H1 (cell line): ENCODE results near the gene GIGYF2. TPM values are rescaled to one million over a fixed set of nuclear protein-coding genes. Genes with fewer than 3 reads are reported as not detected.

Experiments used
- CTCF ChIA-PET: fragments of 300-600 bp; sonication (Branson Sonifier 250); formaldehyde crosslinking; loops from one replicate; lab custom pipeline; 2021; ENCODE audit not compliant: partially characterized antibody; lab: Charles Lee
- POLR2A ChIA-PET: fragments of 300-600 bp; sonication (Branson Sonifier 250); formaldehyde crosslinking; loops from one replicate; lab custom pipeline; 2021; ENCODE audit warnings: inconsistent platforms; ENCODE audit not compliant: partially characterized antibody; lab: Charles Lee
- DNase-seq, 2 experiments: peaks; one replicate each; pipeline versions ENCODE4 v3.0.0 to v3.0.0-alpha.2; 2010 to 2022; ENCODE audit warnings: low spot score in 2 of 2, low read depth in 1 of 2, mixed read lengths in 1 of 2
- FAIRE-seq: peaks from 2 replicates; lab custom pipeline; 2011; peaks lifted over from hg19 to GRCh38; lab: Jason Lieb, UNC
- H2AFZ ChIP-seq: 2 replicates; pipeline ENCODE4 v1.8.1; 2012; ENCODE audit warnings: low read length, inconsistent platforms
- H2AK5ac ChIP-seq: 2 replicates; pipeline ENCODE4 v1.6.1; 2013; ENCODE audit warnings: low read depth, low read length
- H2BK120ac ChIP-seq: replicated peaks from 2 replicates; pipeline ENCODE3; 2013; ENCODE audit warnings: low read depth, low read length, inconsistent platforms
- H2BK12ac ChIP-seq: 2 replicates; pipeline ENCODE4 v1.6.1; 2013; ENCODE audit warnings: low read depth, low read length
- H2BK15ac ChIP-seq: 2 replicates; pipeline ENCODE4 v1.6.1; 2013; ENCODE audit warnings: low read length
- H2BK20ac ChIP-seq: 2 replicates; pipeline ENCODE4 v1.6.1; 2013; ENCODE audit warnings: low read length
- H2BK5ac ChIP-seq: 2 replicates; pipeline ENCODE4 v1.6.1; 2013; ENCODE audit warnings: low read depth, low read length
- H3K14ac ChIP-seq: 2 replicates; pipeline ENCODE4 v1.6.1; 2013; ENCODE audit warnings: inconsistent platforms; ENCODE audit not compliant: insufficient read length
- H3K18ac ChIP-seq: 2 replicates; pipeline ENCODE4 v1.6.1; 2013; ENCODE audit warnings: low read length; ENCODE audit errors: extremely low read depth
- H3K23ac ChIP-seq: 2 replicates; pipeline ENCODE4 v1.6.1; 2013; ENCODE audit warnings: inconsistent platforms; ENCODE audit not compliant: insufficient read length
- H3K23me2 ChIP-seq: 2 replicates; pipeline ENCODE4 v1.6.1; 2013; ENCODE audit warnings: low read depth, low read length
- H3K27ac ChIP-seq: 2 replicates; pipeline ENCODE4 v1.6.1; 2011; ENCODE audit warnings: low read depth, low read length, inconsistent platforms
- H3K27me3 ChIP-seq, 4 experiments: replicated peaks in 1 of 4; 1 replicate in 1 of 4; 2 replicates in 3 of 4; pipeline versions ENCODE4 v1.6.1 to v1.8.1; 2011 to 2013; ENCODE audit warnings: low read length in 3 of 4, mild to moderate bottlenecking in 3 of 4, inconsistent platforms in 2 of 4, mixed read lengths in 2 of 4, moderate library complexity in 1 of 4; ENCODE audit not compliant: control insufficient read depth in 3 of 4, insufficient read depth in 3 of 4; ENCODE audit errors: extremely low read depth in 1 of 4
- H3K36me3 ChIP-seq, 4 experiments: 2 replicates each; pipeline versions ENCODE4 v1.6.1 to v1.8.1; 2011 to 2013; ENCODE audit warnings: mild to moderate bottlenecking in 4 of 4, low read length in 3 of 4, moderate library complexity in 2 of 4, control low read depth in 1 of 4, inconsistent platforms in 1 of 4; ENCODE audit not compliant: insufficient read depth in 4 of 4, control insufficient read depth in 2 of 4
- H3K4ac ChIP-seq: replicated peaks from 2 replicates; pipeline ENCODE3; 2013; ENCODE audit warnings: low read length, low read depth, mixed read lengths, inconsistent platforms; ENCODE audit not compliant: insufficient read length
- H3K4me1 ChIP-seq, 4 experiments: replicated peaks in 1 of 4; 1 replicate in 1 of 4; 2 replicates in 3 of 4; pipeline versions ENCODE4 v1.6.1 to v1.8.1; 2011 to 2013; ENCODE audit warnings: low read length in 3 of 4, inconsistent platforms in 2 of 4, mixed read lengths in 1 of 4; ENCODE audit not compliant: insufficient read depth in 4 of 4, control insufficient read depth in 3 of 4
- H3K4me2 ChIP-seq, 2 experiments: 2 replicates each; pipeline versions ENCODE4 v1.6.1 to v1.8.1; 2011 to 2013; ENCODE audit warnings: low read depth in 2 of 2, low read length in 2 of 2, control low read depth in 1 of 2, inconsistent platforms in 1 of 2, mild to moderate bottlenecking in 1 of 2; ENCODE audit not compliant: insufficient read depth in 1 of 2
- H3K4me3 ChIP-seq, 4 experiments: fragments of 200-600, 300-600 bp in 1 of 4; sonication (generic), shearing (Covaris generic), sonication (Bioruptor Twin) in 1 of 4; 2 replicates each; pipeline versions ENCODE4 v1.5.1 to v1.8.1; 2011 to 2016; ENCODE audit warnings: low read length in 4 of 4, low read depth in 3 of 4, control low read depth in 2 of 4, inconsistent platforms in 2 of 4, mild to moderate bottlenecking in 2 of 4, mixed read lengths in 1 of 4, moderate library complexity in 1 of 4; ENCODE audit not compliant: insufficient read depth in 2 of 4; ENCODE audit errors: extremely low read depth in 1 of 4
- H3K56ac ChIP-seq: replicated peaks from 2 replicates; pipeline ENCODE3; 2013; ENCODE audit warnings: low read depth, mild to moderate bottlenecking, mixed read lengths, low read length, inconsistent platforms; ENCODE audit not compliant: insufficient read length
- H3K79me1 ChIP-seq: 2 replicates; pipeline ENCODE4 v1.6.1; 2013; ENCODE audit warnings: low read depth, low read length, control low read depth
- H3K79me2 ChIP-seq, 2 experiments: 2 replicates each; pipeline versions ENCODE4 v1.6.1 to v1.8.1; 2012 to 2013; ENCODE audit warnings: low read length in 2 of 2, mild to moderate bottlenecking in 2 of 2, inconsistent platforms in 1 of 2; ENCODE audit not compliant: insufficient read depth in 2 of 2, control insufficient read depth in 1 of 2
- H3K9ac ChIP-seq, 4 experiments: replicated peaks in 1 of 4; 1 replicate in 1 of 4; 2 replicates in 3 of 4; pipeline versions ENCODE4 v1.6.1 to v1.8.1; 2011 to 2013; ENCODE audit warnings: low read depth in 3 of 4, low read length in 3 of 4, control low read depth in 2 of 4, mild to moderate bottlenecking in 2 of 4, moderate library complexity in 2 of 4, inconsistent platforms in 1 of 4; ENCODE audit errors: extremely low read depth in 1 of 4
- H3K9me3 ChIP-seq, 2 experiments: 2 replicates each; pipeline versions ENCODE4 v1.6.1 to v1.8.1; 2012 to 2013; ENCODE audit warnings: mild to moderate bottlenecking in 2 of 2, moderate library complexity in 2 of 2, control low read depth in 1 of 2, inconsistent platforms in 1 of 2, low read depth in 1 of 2, low read length in 1 of 2, mixed read lengths in 1 of 2; ENCODE audit not compliant: insufficient read depth in 2 of 2
- H4K20me1 ChIP-seq, 2 experiments: replicated peaks in 1 of 2; 2 replicates each; pipeline versions ENCODE3 to v1.8.1; 2011 to 2013; ENCODE audit warnings: inconsistent platforms in 2 of 2, low read length in 2 of 2, mild to moderate bottlenecking in 1 of 2; ENCODE audit not compliant: insufficient read depth in 2 of 2, control insufficient read depth in 1 of 2
- H4K5ac ChIP-seq: 2 replicates; pipeline ENCODE4 v1.6.1; 2013; ENCODE audit warnings: low read length, low read depth, mixed read lengths, inconsistent platforms; ENCODE audit not compliant: insufficient read length
- H4K8ac ChIP-seq: 2 replicates; pipeline ENCODE4 v1.8.0; 2013; ENCODE audit warnings: mild to moderate bottlenecking, moderate library complexity, low read length, inconsistent platforms; ENCODE audit not compliant: insufficient read depth; ENCODE audit errors: extremely low read depth
- H4K91ac ChIP-seq: replicated peaks from 2 replicates; pipeline ENCODE3; 2013; ENCODE audit warnings: low read length, mixed read lengths, inconsistent platforms; ENCODE audit not compliant: insufficient read length
- NRF1 ChIP-seq: IDR thresholded peaks from 2 replicates; pipeline ENCODE4 v1.6.1; 2011; ENCODE audit warnings: mild to moderate bottlenecking, low read depth, low read length, improper control_type of control experiment
- RAD21 ChIP-seq, 2 experiments: IDR thresholded peaks in 1 of 2; conservative IDR thresholded peaks in 1 of 2; 2 replicates each; pipeline ENCODE4 v1.6.1; 2011; ENCODE audit warnings: low read depth in 2 of 2, low read length in 2 of 2, improper control_type of control experiment in 1 of 2, inconsistent platforms in 1 of 2, mild to moderate bottlenecking in 1 of 2, moderate library complexity in 1 of 2
- WGBS, 2 experiments: shearing (Covaris generic) in 1 of 2; methylation state at CpG; one replicate each; pipeline versions ENCODE4 v1.1.6 to v1.1.7; 2013 to 2015; ENCODE audit warnings: low lambda C conversion rate in 2 of 2, mixed read lengths in 2 of 2, inconsistent platforms in 1 of 2, low coverage in 1 of 2, missing lambda C conversion rate in 1 of 2; ENCODE audit not compliant: insufficient replicate concordance in 2 of 2, insufficient coverage in 1 of 2, insufficient read length in 1 of 2; ENCODE audit errors: extremely low coverage in 1 of 2, missing lambda C conversion rate in 1 of 2; 5-methylcytosine and 5-hydroxymethylcytosine counted together
- polyA plus RNA-seq, 7 experiments: library from polyadenylated mRNA; depleted of rRNA in 3 of 7; stranded (reverse) in 5 of 7; unstranded in 2 of 7; fragments of >200 nt in 5 of 7; fragments of 200-250 nt in 2 of 7; gene quantifications; 1 replicate in 5 of 7; 2 replicates in 1 of 7; 4 replicates in 1 of 7; pipeline versions ENCODE4 v1.2.1 to v1.2.3, GENCODE V29; 2011 to 2013; ENCODE audit warnings: missing spikeins in 2 of 7, mixed read lengths in 2 of 7
- total RNA-seq: library from RNA; stranded (reverse); fragmentation: NEBNext Ultra II Directional; extraction: Animal tissue kit (Norgen Biotek cat#: 25700); gene quantifications from 2 replicates; pipeline ENCODE4 v1.2.1, GENCODE V29; 2021
- TF ChIP-seq, protein P1 (sequence below), 3 experiments: IDR thresholded peaks; 1 replicate in 2 of 3; 2 replicates in 1 of 3; pipeline versions ENCODE4 v1.5.1 to v1.6.1; 2011; ENCODE audit warnings: low read length in 3 of 3, mild to moderate bottlenecking in 3 of 3, inconsistent platforms in 2 of 3, low read depth in 1 of 3, moderate library complexity in 1 of 3; ENCODE audit not compliant: insufficient read depth in 1 of 3; ENCODE audit errors: control extremely low read depth in 1 of 3

The GIGYF2 gene
- total and polyA plus RNA-seq, 2 of the 8 experiments (the other 6 are each of a cell fraction or from before 2014, with no cell fraction given), result 22.3 to 62.0 TPM

DNA sequence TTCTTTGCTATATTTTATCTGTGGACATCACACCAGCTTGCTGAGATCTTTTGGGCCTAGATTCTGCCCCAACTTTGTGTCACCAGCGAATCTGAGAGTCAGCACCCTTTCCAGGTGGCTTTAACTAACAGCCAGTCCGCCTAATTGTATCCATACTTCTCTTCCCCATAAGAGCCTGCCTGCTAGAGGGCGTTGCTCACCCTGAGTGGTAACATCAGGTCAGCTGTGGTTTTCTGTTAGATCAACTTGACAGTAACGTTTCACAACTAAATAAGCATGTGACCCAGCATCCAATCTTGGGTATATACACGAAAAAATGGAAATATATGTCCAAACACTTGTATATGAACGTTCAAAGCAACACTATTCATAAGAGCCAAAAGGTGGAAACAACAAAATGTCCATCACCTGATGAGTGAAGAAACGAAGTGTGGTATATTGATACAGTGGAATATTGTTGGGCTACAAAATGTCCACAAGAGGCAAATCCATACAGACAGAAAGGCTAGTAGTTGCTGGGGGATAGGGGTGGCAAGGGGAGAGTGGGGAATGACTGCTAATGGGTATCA is 38.8 kb upstream of the GIGYF2 start:
- WGBS, 2 experiments, result 59% methylated on average over 7 of the region's 7 CpGs; no CpG with 5 or more reads in 1 of the 2 experiments
- Histone ChIP-seq H2BK20ac (no peak overlapping the region), H2BK12ac (no peak overlapping the region), H3K79me1 (no peaks in the 10 kb centered on the region), H3K18ac (no peak overlapping the region), H4K20me1 (no peaks in the 10 kb centered on the region), H2BK120ac (no peak overlapping the region), H4K8ac (no peak overlapping the region), H2BK5ac (no peak overlapping the region), H3K23ac (no peak overlapping the region), H3K56ac (no peak overlapping the region), H2AFZ (no peak overlapping the region), H4K5ac (no peak overlapping the region), H3K4me1 (no peaks in the 10 kb centered on the region), H2BK15ac (no peak overlapping the region), H2AK5ac (no peak overlapping the region), H3K9me3 (no peaks in the 10 kb centered on the region), H3K23me2 (no peaks in the 10 kb centered on the region), H3K14ac (no peak overlapping the region), H4K91ac (no peak overlapping the region), H3K27ac (no peak overlapping the region), H3K4me2 (no peak overlapping the region), H3K9ac (no peak overlapping the region), H3K36me3 (no peaks in the 10 kb centered on the region), H3K4ac (no peak overlapping the region), H3K79me2 (no peaks in the 10 kb centered on the region), H3K27me3 (no peaks in the 10 kb centered on the region), H3K4me3 (no peak overlapping the region)
- CTCF ChIA-PET, result interaction anchor here (1.3 to 2.2 kb wide), 5 partner anchors 9 to 81 kb away, joined by 3 to 9 read pairs (median 5); no protein-coding TSS in a partner anchor
- DNase-seq, result no peak
- POLR2A ChIA-PET, result interaction anchor here (1.5 kb wide), 1 partner anchor 24 kb away, joined by 3 read pairs; no protein-coding TSS in a partner anchor
- FAIRE-seq, result peak; percentile 7
- TF ChIP-seq NRF1, result no peak
- TF ChIP-seq RAD21 (IDR thresholded peaks at IDR 0.05 in 1 of 2, conservative IDR thresholded peaks at IDR 0.05 in 1 of 2; ENCODE audit: low read depth in 2 of 2, low read length in 2 of 2), result peak; percentile 23 to 42; a peak in 3 of 4 replicates
- TF ChIP-seq, protein P1, sequence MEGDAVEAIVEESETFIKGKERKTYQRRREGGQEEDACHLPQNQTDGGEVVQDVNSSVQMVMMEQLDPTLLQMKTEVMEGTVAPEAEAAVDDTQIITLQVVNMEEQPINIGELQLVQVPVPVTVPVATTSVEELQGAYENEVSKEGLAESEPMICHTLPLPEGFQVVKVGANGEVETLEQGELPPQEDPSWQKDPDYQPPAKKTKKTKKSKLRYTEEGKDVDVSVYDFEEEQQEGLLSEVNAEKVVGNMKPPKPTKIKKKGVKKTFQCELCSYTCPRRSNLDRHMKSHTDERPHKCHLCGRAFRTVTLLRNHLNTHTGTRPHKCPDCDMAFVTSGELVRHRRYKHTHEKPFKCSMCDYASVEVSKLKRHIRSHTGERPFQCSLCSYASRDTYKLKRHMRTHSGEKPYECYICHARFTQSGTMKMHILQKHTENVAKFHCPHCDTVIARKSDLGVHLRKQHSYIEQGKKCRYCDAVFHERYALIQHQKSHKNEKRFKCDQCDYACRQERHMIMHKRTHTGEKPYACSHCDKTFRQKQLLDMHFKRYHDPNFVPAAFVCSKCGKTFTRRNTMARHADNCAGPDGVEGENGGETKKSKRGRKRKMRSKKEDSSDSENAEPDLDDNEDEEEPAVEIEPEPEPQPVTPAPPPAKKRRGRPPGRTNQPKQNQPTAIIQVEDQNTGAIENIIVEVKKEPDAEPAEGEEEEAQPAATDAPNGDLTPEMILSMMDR (IDR thresholded peaks at IDR 0.05; ENCODE audit: control extremely low read depth in 1 of 3, insufficient read depth in 1 of 3, low read depth in 1 of 3, low read length in 3 of 3), result peak; percentile 10 to 46 (median 38)
